ENCODE measurements around the gene KDM4B.

DNA sequence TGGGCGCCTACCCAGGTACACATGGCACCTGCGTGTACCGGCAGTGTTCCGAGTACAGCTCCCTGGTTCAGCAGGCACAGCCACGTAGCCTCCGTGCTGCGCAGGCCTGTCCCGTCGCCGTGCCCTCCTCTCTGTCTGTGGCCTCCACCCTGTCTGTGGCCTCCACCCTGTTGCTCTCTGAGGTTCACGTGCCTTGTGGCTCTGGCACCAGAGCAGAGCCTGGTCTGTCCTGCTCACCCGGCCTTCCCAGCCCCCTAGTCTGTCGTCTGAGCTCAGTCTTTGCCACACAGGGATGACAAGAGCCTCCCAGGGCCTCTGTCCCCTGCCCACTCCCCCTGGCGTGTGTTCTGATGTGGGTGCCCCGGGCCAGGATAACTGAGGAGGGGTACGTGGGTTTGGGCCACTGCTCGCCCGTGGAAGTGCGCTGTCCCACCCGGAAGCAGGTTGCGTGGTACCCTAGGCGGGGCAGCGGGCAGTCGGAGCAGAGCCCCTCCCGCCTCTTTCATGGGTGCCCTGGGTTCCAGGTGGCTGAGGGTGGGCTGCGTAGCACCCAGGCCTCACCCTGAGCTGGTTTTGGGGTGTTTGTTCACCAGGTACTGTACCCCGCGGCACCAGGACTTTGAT lies 71.7 kb downstream of the KDM4B start:
- TF ChIP-seq, protein P1, sequence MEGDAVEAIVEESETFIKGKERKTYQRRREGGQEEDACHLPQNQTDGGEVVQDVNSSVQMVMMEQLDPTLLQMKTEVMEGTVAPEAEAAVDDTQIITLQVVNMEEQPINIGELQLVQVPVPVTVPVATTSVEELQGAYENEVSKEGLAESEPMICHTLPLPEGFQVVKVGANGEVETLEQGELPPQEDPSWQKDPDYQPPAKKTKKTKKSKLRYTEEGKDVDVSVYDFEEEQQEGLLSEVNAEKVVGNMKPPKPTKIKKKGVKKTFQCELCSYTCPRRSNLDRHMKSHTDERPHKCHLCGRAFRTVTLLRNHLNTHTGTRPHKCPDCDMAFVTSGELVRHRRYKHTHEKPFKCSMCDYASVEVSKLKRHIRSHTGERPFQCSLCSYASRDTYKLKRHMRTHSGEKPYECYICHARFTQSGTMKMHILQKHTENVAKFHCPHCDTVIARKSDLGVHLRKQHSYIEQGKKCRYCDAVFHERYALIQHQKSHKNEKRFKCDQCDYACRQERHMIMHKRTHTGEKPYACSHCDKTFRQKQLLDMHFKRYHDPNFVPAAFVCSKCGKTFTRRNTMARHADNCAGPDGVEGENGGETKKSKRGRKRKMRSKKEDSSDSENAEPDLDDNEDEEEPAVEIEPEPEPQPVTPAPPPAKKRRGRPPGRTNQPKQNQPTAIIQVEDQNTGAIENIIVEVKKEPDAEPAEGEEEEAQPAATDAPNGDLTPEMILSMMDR (IDR thresholded peaks at IDR 0.05) = no peak
- TF ChIP-seq, protein P2, sequence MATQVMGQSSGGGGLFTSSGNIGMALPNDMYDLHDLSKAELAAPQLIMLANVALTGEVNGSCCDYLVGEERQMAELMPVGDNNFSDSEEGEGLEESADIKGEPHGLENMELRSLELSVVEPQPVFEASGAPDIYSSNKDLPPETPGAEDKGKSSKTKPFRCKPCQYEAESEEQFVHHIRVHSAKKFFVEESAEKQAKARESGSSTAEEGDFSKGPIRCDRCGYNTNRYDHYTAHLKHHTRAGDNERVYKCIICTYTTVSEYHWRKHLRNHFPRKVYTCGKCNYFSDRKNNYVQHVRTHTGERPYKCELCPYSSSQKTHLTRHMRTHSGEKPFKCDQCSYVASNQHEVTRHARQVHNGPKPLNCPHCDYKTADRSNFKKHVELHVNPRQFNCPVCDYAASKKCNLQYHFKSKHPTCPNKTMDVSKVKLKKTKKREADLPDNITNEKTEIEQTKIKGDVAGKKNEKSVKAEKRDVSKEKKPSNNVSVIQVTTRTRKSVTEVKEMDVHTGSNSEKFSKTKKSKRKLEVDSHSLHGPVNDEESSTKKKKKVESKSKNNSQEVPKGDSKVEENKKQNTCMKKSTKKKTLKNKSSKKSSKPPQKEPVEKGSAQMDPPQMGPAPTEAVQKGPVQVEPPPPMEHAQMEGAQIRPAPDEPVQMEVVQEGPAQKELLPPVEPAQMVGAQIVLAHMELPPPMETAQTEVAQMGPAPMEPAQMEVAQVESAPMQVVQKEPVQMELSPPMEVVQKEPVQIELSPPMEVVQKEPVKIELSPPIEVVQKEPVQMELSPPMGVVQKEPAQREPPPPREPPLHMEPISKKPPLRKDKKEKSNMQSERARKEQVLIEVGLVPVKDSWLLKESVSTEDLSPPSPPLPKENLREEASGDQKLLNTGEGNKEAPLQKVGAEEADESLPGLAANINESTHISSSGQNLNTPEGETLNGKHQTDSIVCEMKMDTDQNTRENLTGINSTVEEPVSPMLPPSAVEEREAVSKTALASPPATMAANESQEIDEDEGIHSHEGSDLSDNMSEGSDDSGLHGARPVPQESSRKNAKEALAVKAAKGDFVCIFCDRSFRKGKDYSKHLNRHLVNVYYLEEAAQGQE (IDR thresholded peaks at IDR 0.05; ENCODE audit: low read depth, low read length) = no peak
- TF ChIP-seq, protein P3, sequence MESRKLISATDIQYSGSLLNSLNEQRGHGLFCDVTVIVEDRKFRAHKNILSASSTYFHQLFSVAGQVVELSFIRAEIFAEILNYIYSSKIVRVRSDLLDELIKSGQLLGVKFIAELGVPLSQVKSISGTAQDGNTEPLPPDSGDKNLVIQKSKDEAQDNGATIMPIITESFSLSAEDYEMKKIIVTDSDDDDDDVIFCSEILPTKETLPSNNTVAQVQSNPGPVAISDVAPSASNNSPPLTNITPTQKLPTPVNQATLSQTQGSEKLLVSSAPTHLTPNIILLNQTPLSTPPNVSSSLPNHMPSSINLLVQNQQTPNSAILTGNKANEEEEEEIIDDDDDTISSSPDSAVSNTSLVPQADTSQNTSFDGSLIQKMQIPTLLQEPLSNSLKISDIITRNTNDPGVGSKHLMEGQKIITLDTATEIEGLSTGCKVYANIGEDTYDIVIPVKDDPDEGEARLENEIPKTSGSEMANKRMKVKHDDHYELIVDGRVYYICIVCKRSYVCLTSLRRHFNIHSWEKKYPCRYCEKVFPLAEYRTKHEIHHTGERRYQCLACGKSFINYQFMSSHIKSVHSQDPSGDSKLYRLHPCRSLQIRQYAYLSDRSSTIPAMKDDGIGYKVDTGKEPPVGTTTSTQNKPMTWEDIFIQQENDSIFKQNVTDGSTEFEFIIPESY (IDR thresholded peaks at IDR 0.05; ENCODE audit: borderline replicate concordance, low read depth) = no peak
- no peak for TF ChIP-seq EP300 (IDR thresholded peaks at IDR 0.05; ENCODE audit: borderline replicate concordance in 1 of 2, low read depth in 1 of 2, low read length in 1 of 2)
- TF ChIP-seq NFIC (IDR thresholded peaks at IDR 0.05; ENCODE audit: borderline replicate concordance) = no peak
- TF ChIP-seq GATA2 (CRISPR knock-in tag; IDR thresholded peaks at IDR 0.05) = no peak
- TF ChIP-seq RCOR1 (IDR thresholded peaks at IDR 0.05; ENCODE audit: low read length) = no peak
- no peak for TF ChIP-seq YY1 (IDR thresholded peaks at IDR 0.05; ENCODE audit: low read depth)
